GM12872 (cell line): ENCODE measurements around the gene REV1.

Experiments used
- CTCF ChIP-seq: IDR thresholded peaks from 3 replicates; pipeline ENCODE4 v1.5.1; 2011; ENCODE audit warnings: low read depth, mild to moderate bottlenecking, low read length, moderate library complexity; ENCODE audit not compliant: insufficient read depth

The REV1 gene

GRCh38 chr2:99399063-99399462 lies 90.8 kb downstream of the REV1 start:
- no peak for TF ChIP-seq CTCF

- TF ChIP-seq CTCF = no peak
Observed at GRCh38 chr2:99398303-99398702, 91.5 kb downstream of the REV1 start.

GRCh38 chr2:99397266-99397920 lies 92.4 kb downstream of the REV1 start:
- no peak for TF ChIP-seq CTCF

GRCh38 chr2:99395589-99396130 lies 94.2 kb downstream of the REV1 start:
- TF ChIP-seq CTCF = no peak

GRCh38 chr2:99389946-99390345 lies 99.9 kb downstream of the REV1 start:
- TF ChIP-seq CTCF = no peak

- TF ChIP-seq CTCF = no peak
Observed at GRCh38 chr2:99389371-99389770, 100.4 kb downstream of the REV1 start.

GRCh38 chr2:99388892-99389291 lies 100.9 kb downstream of the REV1 start:
- no peak for TF ChIP-seq CTCF

- TF ChIP-seq CTCF = no peak
Observed at GRCh38 chr2:99386011-99386410, 103.8 kb downstream of the REV1 start.
